Measurements from ENCODE around the gene NRL.

The NRL gene

DNA sequence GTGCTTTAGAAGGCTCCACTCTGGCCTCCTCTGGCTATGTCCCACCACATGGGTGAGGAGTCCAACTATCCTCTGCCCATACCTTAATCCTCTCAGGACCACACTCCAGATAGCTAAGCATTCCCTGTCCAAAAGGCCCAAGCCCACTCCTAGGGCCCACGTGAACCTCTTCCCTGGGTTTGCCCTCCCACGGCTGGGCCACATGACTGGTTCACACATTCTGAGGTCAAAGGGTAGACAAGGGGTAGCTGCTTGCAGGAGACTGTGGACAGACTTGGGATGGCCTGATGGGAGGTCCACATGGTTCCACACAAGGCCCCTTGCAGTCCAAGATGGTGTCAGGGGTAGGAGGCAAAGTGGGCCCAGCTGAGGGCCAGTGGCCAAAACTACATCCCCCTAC lies 26.7 kb downstream of the NRL start:
- TF ChIP-seq, protein P1, sequence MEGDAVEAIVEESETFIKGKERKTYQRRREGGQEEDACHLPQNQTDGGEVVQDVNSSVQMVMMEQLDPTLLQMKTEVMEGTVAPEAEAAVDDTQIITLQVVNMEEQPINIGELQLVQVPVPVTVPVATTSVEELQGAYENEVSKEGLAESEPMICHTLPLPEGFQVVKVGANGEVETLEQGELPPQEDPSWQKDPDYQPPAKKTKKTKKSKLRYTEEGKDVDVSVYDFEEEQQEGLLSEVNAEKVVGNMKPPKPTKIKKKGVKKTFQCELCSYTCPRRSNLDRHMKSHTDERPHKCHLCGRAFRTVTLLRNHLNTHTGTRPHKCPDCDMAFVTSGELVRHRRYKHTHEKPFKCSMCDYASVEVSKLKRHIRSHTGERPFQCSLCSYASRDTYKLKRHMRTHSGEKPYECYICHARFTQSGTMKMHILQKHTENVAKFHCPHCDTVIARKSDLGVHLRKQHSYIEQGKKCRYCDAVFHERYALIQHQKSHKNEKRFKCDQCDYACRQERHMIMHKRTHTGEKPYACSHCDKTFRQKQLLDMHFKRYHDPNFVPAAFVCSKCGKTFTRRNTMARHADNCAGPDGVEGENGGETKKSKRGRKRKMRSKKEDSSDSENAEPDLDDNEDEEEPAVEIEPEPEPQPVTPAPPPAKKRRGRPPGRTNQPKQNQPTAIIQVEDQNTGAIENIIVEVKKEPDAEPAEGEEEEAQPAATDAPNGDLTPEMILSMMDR (IDR thresholded peaks at IDR 0.05), result no peak
- H3K9me3 ChIP-seq (ENCODE audit: control insufficient read depth, low read length), result no peaks in the 10 kb centered on the region
- no peak overlapping the region for H3K27ac ChIP-seq
- H3K36me3 ChIP-seq (ENCODE audit: control insufficient read depth, insufficient read depth, low read length), result no peaks in the 10 kb centered on the region
- H3K9ac ChIP-seq, result no peak overlapping the region
- no peak overlapping the region for H2AFZ ChIP-seq
- H3K4me3 ChIP-seq (ENCODE audit: low read depth, low read length), result no peak overlapping the region
- H3K4me2 ChIP-seq (ENCODE audit: low read length), result no peak overlapping the region
- H3K27me3 ChIP-seq (ENCODE audit: control insufficient read depth, insufficient read depth, low read length), result no peaks in the 10 kb centered on the region
- peaks cover 3% of the 10 kb centered on the region for H3K4me1 ChIP-seq
- H3K79me2 ChIP-seq, result no peaks in the 10 kb centered on the region

DNA sequence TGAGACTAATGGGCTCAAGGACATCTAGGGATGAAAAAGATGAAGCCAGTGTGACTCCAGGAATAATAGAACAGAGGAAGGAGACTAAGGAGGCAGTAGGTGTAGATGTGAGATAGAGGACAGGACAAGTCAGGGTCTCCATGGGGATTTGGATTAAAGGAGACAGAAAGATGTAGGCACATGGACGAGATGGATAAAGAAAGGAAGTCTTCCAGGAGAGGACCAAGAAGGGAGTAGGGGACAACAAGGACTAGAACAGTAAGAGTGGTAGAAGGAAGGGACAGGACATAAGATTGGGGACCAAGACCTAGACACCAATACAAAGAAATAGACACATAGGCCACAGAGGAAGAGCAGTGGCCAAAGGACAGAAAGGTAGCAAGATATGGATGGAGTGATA lies 27.7 kb downstream of the NRL start:
- TF ChIP-seq, protein P1 (IDR thresholded peaks at IDR 0.05), result no peak
- Histone ChIP-seq H3K4me2 (ENCODE audit: low read length) (no peak overlapping the region), H3K9me3 (ENCODE audit: control insufficient read depth, low read length) (no peaks in the 10 kb centered on the region)

DNA sequence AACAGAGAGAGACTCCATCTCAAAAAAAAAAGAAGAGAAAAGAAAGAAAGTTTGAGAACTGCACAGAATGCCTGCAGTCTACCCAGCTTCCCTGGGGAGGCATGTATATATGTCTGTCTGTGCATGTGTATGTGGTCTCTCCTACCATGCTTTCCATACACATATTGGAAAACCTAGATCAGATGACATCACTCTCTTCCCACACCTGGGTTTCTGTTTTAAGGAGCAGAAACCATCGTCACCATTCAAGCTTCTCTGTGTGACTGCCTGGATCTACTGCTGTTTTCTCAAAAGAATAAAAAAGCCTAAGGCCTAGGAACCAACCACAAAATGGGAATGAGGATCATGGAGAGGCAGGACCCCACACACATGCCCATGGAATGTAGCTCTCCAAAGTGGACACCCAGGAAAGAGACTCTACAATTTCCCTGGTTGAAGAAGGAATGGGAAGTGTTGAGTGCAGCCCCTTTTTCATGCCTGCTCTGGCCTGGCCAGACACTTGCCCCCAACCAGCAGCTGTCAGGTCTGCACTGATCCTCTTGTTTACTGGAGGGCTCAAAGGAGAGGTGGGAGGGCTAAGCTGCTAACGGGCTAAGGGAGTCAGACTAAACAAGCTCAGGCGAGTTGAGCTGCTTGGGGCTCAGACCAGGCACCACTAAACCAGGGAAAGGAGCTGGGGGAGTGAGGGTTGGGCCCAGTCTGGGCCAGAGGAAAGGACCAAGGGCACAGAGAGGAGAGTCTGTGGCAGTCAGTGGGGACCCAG lies 28.4 kb downstream of the NRL start:
- H3K9ac ChIP-seq, result no peak overlapping the region
- H3K27me3 ChIP-seq (ENCODE audit: control insufficient read depth, insufficient read depth, low read length), result no peaks in the 10 kb centered on the region
- no peak overlapping the region for H2AFZ ChIP-seq
- peaks cover 13% of the 10 kb centered on the region for H3K4me1 ChIP-seq
- no peak overlapping the region for H3K27ac ChIP-seq
- TF ChIP-seq, protein P1 (IDR thresholded peaks at IDR 0.05), result no peak
- H3K36me3 ChIP-seq (ENCODE audit: control insufficient read depth, insufficient read depth, low read length), result no peaks in the 10 kb centered on the region
- no peaks in the 10 kb centered on the region for H3K9me3 ChIP-seq (ENCODE audit: control insufficient read depth, low read length)
- H3K79me2 ChIP-seq, result no peaks in the 10 kb centered on the region
- H3K4me3 ChIP-seq (ENCODE audit: low read depth, low read length), result no peak overlapping the region
- H3K4me2 ChIP-seq (ENCODE audit: low read length), result no peak overlapping the region

More for the DNA sequence above, 27.7 kb downstream of the NRL start:
- Histone ChIP-seq H3K79me2 (no peaks in the 10 kb centered on the region), H3K27ac (no peak overlapping the region), H3K4me3 (ENCODE audit: low read depth, low read length) (no peak overlapping the region), H3K27me3 (ENCODE audit: control insufficient read depth, insufficient read depth, low read length) (no peaks in the 10 kb centered on the region), H3K36me3 (ENCODE audit: control insufficient read depth, insufficient read depth, low read length) (no peaks in the 10 kb centered on the region), H3K4me1 (peaks cover 10% of the 10 kb centered on the region), H3K9ac (no peak overlapping the region), H2AFZ (no peak overlapping the region)

DNA sequence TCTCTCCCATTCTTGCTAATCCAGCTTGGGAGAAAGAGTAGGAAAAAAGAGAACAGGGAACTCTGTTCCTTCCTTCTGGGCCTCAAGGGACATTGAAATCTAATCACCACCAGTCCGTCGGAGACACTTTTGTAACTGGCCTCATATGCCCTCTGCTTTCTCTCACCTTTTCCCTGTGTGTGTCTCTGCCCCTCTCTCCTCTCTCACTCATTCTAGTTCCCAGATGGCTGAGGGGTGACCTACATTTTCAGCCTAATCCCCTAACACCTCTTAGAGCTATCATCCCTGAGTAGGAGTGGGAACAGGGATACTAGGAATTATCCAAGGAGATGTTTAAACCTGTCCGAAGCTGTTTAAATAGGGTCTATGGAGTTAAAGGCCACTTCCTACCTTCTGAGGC lies 29.5 kb downstream of the NRL start:
- Histone ChIP-seq H3K27me3 (ENCODE audit: control insufficient read depth, insufficient read depth, low read length) (no peaks in the 10 kb centered on the region), H3K36me3 (ENCODE audit: control insufficient read depth, insufficient read depth, low read length) (no peaks in the 10 kb centered on the region), H3K4me2 (ENCODE audit: low read length) (no peak overlapping the region), H3K9ac (no peak overlapping the region), H3K79me2 (no peaks in the 10 kb centered on the region), H3K4me3 (ENCODE audit: low read depth, low read length) (no peak overlapping the region), H3K27ac (no peak overlapping the region), H2AFZ (no peak overlapping the region), H3K4me1 (peaks cover 20% of the 10 kb centered on the region), H3K9me3 (ENCODE audit: control insufficient read depth, low read length) (no peaks in the 10 kb centered on the region)
- TF ChIP-seq, protein P1 (IDR thresholded peaks at IDR 0.05), result no peak

DNA sequence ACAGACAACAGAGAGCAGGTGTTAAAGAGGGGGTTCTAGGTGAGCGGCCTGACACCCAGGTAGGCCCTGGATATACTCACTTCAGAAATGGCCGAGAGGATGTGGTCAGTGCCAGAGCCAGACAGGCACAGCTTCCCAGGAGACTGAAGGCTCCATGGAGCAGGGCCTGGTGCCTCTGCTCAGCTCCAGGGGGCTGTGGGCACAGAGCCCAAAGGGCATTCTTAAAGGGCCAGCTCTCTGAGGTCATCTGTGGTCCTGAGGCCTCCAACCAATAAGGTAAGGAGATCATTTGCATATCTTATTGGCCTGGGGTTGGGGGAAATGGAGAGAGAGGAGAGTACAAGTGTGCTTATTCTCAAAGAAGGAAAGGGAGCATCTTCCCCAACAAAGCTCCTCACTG lies 30.3 kb downstream of the NRL start:
- Histone ChIP-seq H3K79me2 (no peaks in the 10 kb centered on the region), H3K4me1 (peaks cover 24% of the 10 kb centered on the region), H2AFZ (no peak overlapping the region), H3K27me3 (ENCODE audit: control insufficient read depth, insufficient read depth, low read length) (no peaks in the 10 kb centered on the region), H3K4me2 (ENCODE audit: low read length) (no peak overlapping the region), H3K9ac (no peak overlapping the region), H3K27ac (no peak overlapping the region), H3K9me3 (ENCODE audit: control insufficient read depth, low read length) (no peaks in the 10 kb centered on the region), H3K4me3 (ENCODE audit: low read depth, low read length) (no peak overlapping the region), H3K36me3 (ENCODE audit: control insufficient read depth, insufficient read depth, low read length) (no peaks in the 10 kb centered on the region)
- TF ChIP-seq, protein P1 (IDR thresholded peaks at IDR 0.05), result no peak
